Activated CD8-positive, alpha-beta T cell treated with anti-CD3 and anti-CD28 coated beads for 36 hours (primary cell): ENCODE measurements around the gene CLSTN2. TPM values are rescaled to one million over a fixed set of nuclear protein-coding genes. Genes with fewer than 3 reads are reported as not detected.

ENCODE experiments used
- ATAC-seq: fragments of 200-7000 bp; cut with Tn5 transposase; one replicate; pipeline ENCODE4 v1.10.0; 2021; ENCODE audit warnings: mild to moderate bottlenecking, moderate library complexity
- CTCF ChIA-PET: fragments of 350-600 bp; sonication (Branson Sonifier 250); formaldehyde crosslinking; loops from one replicate; lab custom pipeline; 2021; ENCODE audit warnings: antibody characterized with exemption; lab: Charles Lee
- POLR2A ChIA-PET: fragments of 350-600 bp; sonication (Branson Sonifier 250); formaldehyde crosslinking; loops from one replicate; lab custom pipeline; 2021; ENCODE audit warnings: antibody characterized with exemption; lab: Charles Lee
- DNase-seq: peaks from one replicate; pipeline ENCODE4 v3.0.0-alpha.2; 2020
- H3K27ac Mint-ChIP-seq: one replicate; pipeline ENCODE4 v1.8.0; 2021; ENCODE audit warnings: mild to moderate bottlenecking, mixed read lengths
- H3K27me3 Mint-ChIP-seq: one replicate; pipeline ENCODE4 v1.8.0; 2021; ENCODE audit warnings: mixed read lengths
- H3K36me3 Mint-ChIP-seq: one replicate; pipeline ENCODE4 v1.8.0; 2021; ENCODE audit warnings: low read depth, mixed read lengths
- H3K4me1 Mint-ChIP-seq: one replicate; pipeline ENCODE4 v1.8.0; 2021; ENCODE audit warnings: low read depth, mixed read lengths
- H3K4me3 Mint-ChIP-seq: one replicate; pipeline ENCODE4 v1.8.0; 2021; ENCODE audit warnings: mild to moderate bottlenecking, moderate library complexity, mixed read lengths
- H3K9me3 Mint-ChIP-seq: one replicate; pipeline ENCODE4 v1.8.0; 2021; ENCODE audit warnings: mixed read lengths
- CTCF ChIP-seq: fragments of 200-600 bp; IDR thresholded peaks from one replicate; pipeline ENCODE4 v1.8.0; 2022; ENCODE audit warnings: antibody characterized with exemption, mild to moderate bottlenecking
- intact Hi-C: fragments of 100-400 bp; cut with micrococcal nuclease; formaldehyde crosslinking; loops from one replicate; pipeline ENCODE4 v1.10.0; 2022
- total RNA-seq, 2 experiments: library from RNA; stranded (reverse); gene quantifications; one replicate each; pipeline ENCODE4 v1.2.3, GENCODE V29; 2021

The CLSTN2 gene
- total RNA-seq, 2 experiments from 2014 or later: not detected

- no peaks in the 10 kb centered on the region for H3K27me3 Mint-ChIP-seq
- H3K36me3 Mint-ChIP-seq: no peaks in the 10 kb centered on the region
- H3K27ac Mint-ChIP-seq: no peak overlapping the region
- ATAC-seq (no peak), DNase-seq (no peak)
- ChIA-PET CTCF (no interaction called here), POLR2A (no interaction called here)
- TF ChIP-seq CTCF: no peak
- H3K4me3 Mint-ChIP-seq: no peak overlapping the region
- intact Hi-C loops: no loop called here
- H3K4me1 Mint-ChIP-seq: no peaks in the 10 kb centered on the region
- H3K9me3 Mint-ChIP-seq: no peaks in the 10 kb centered on the region
These were observed 80.0 kb downstream of the CLSTN2 start for GRCh38 chr3:140014831-140015495.

GRCh38 chr3:140015741-140016140, 80.8 kb downstream of the CLSTN2 start:
- intact Hi-C loops: no loop called here
- Mint-ChIP-seq H3K4me1 (no peaks in the 10 kb centered on the region), H3K4me3 (no peak overlapping the region), H3K9me3 (no peaks in the 10 kb centered on the region), H3K27me3 (no peaks in the 10 kb centered on the region), H3K27ac (no peak overlapping the region), H3K36me3 (no peaks in the 10 kb centered on the region)
- POLR2A ChIA-PET: no interaction called here
- DNase-seq (no peak), ATAC-seq (no peak)
- CTCF ChIA-PET: no interaction called here
- no peak for TF ChIP-seq CTCF

GRCh38 chr3:140018556-140018955, 83.6 kb downstream of the CLSTN2 start:
- Mint-ChIP-seq H3K4me3 (no peak overlapping the region), H3K4me1 (no peaks in the 10 kb centered on the region), H3K27me3 (no peaks in the 10 kb centered on the region), H3K27ac (no peak overlapping the region), H3K9me3 (no peaks in the 10 kb centered on the region), H3K36me3 (no peaks in the 10 kb centered on the region)
- intact Hi-C loops: no loop called here
- no peak for TF ChIP-seq CTCF
- ATAC-seq (no peak), DNase-seq (no peak)
- CTCF ChIA-PET: no interaction called here
- POLR2A ChIA-PET: no interaction called here

- POLR2A ChIA-PET: no interaction called here
- H3K4me3 Mint-ChIP-seq: no peak overlapping the region
- no peaks in the 10 kb centered on the region for H3K9me3 Mint-ChIP-seq
- no peak overlapping the region for H3K27ac Mint-ChIP-seq
- ATAC-seq (no peak), DNase-seq (no peak)
- H3K27me3 Mint-ChIP-seq: no peaks in the 10 kb centered on the region
- no peaks in the 10 kb centered on the region for H3K4me1 Mint-ChIP-seq
- H3K36me3 Mint-ChIP-seq: no peaks in the 10 kb centered on the region
- CTCF ChIA-PET: no interaction called here
- no peak for TF ChIP-seq CTCF
- intact Hi-C loops: no loop called here
These were observed 85.0 kb downstream of the CLSTN2 start for GRCh38 chr3:140019946-140020345.

- Mint-ChIP-seq H3K9me3 (no peaks in the 10 kb centered on the region), H3K4me1 (no peaks in the 10 kb centered on the region), H3K27ac (no peak overlapping the region), H3K36me3 (no peaks in the 10 kb centered on the region), H3K4me3 (no peak overlapping the region), H3K27me3 (no peaks in the 10 kb centered on the region)
- ATAC-seq (no peak), DNase-seq (no peak)
- intact Hi-C loops: no loop called here
- POLR2A ChIA-PET: no interaction called here
- TF ChIP-seq CTCF: no peak
- CTCF ChIA-PET: no interaction called here
These were observed 85.6 kb downstream of the CLSTN2 start for GRCh38 chr3:140020541-140020940.
